Upper lobe of right lung (tissue), 1 donor: ENCODE data around the gene KRTAP9-9. TPM values are rescaled to one million over a fixed set of nuclear protein-coding genes. Genes with fewer than 3 reads are reported as not detected.
"Not testable (repeated sequence)": the region's sequence is repeated elsewhere in the genome, so short reads cannot be mapped to it uniquely, and the experiment has no call there.

Experiments used
- ATAC-seq: fragments of 200-7000 bp; cut with Tn5 transposase; one replicate; pipeline ENCODE4 v1.9.1; 2020; ENCODE audit warnings: mild to moderate bottlenecking, moderate library complexity
- DNase-seq: peaks from one replicate; pipeline ENCODE4 v3.0.0-alpha.2; 2020
- H3K27ac ChIP-seq: fragments of 200-600 bp; one replicate; pipeline ENCODE4 v1.8.0; 2022
- H3K27me3 ChIP-seq: fragments of 200-600 bp; one replicate; pipeline ENCODE4 v1.8.0; 2022; ENCODE audit warnings: mild to moderate bottlenecking
- H3K36me3 ChIP-seq: fragments of 200-600 bp; one replicate; pipeline ENCODE4 v1.8.0; 2022
- H3K4me1 ChIP-seq: fragments of 200-600 bp; one replicate; pipeline ENCODE4 v1.8.0; 2022
- H3K4me3 ChIP-seq: fragments of 200-600 bp; one replicate; pipeline ENCODE4 v1.8.0; 2022; ENCODE audit warnings: mild to moderate bottlenecking
- H3K9me3 ChIP-seq: fragments of 200-600 bp; one replicate; pipeline ENCODE4 v1.8.0; 2022
- intact Hi-C: fragments of 100-400 bp; cut with DNase I; formaldehyde crosslinking; loops from one replicate; pipeline ENCODE4 v1.11.0; 2022
- long read RNA-seq: library from polyadenylated mRNA; unstranded; transcript quantifications from one replicate; pipeline ENCODE4 v2.0.0, GENCODE V29; 2021
- total RNA-seq: library from RNA; stranded (reverse); fragmentation: NEBNext Ultra II Directional; extraction: Animal tissue kit (Norgen Biotek cat#: 25700); gene quantifications from one replicate; pipeline ENCODE4 v1.2.1, GENCODE V29; 2021
- TF ChIP-seq, protein P1 (sequence below): fragments of 200-600 bp; IDR thresholded peaks from one replicate; pipeline ENCODE4 v1.8.0; 2022; ENCODE audit warnings: antibody characterized with exemption
- donor health status: DM: no; HTN: yes; CAD: no; lungs with severe emphysema.

The KRTAP9-9 gene
- total RNA-seq = not detected
- long read RNA-seq = 0 reads

GRCh38 chr17:41255381-41256290 lies at the start of gene KRTAP9-9:
Gene KRTAP9-9 (plus strand): TSS chr17:41255384.
- ATAC-seq, DNase-seq, H3K27ac ChIP-seq, H3K9me3 ChIP-seq, intact Hi-C loops, H3K4me1 ChIP-seq, H3K36me3 ChIP-seq, H3K4me3 ChIP-seq: not testable (repeated sequence)
- peaks cover 11% of the 10 kb centered on the region for H3K27me3 ChIP-seq

DNA sequence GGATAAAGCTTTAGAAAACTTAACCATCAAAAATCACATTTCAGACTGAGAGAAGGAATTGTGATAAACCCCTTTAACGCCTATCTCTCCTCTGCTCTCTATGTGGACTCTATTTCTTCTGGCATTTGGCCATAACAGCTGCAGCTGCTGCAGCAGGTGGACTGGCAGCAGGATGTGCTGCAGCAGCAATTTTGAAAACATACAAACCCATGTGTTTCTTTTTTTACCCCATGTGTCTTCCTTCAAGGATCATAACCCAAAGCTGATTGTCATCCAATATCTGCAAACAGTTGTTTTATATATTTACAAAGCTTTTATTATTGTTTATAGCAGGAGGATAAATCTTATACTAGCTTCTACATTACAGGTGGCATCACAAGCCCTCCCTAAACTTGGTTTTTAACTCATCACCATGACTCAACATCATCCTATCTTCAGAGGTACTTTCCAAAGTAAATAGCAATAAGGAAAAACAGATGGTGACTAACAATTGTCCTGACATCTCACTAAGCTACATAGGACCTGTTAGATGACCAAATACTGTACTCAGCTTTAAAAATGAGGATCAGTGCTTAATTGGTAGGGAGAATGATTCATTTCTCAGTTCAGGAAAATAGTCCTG lies 43.2 kb upstream of the KRTAP9-9 start:
- H3K27ac ChIP-seq = no peak overlapping the region
- no peak for ATAC-seq
- TF ChIP-seq, protein P1, sequence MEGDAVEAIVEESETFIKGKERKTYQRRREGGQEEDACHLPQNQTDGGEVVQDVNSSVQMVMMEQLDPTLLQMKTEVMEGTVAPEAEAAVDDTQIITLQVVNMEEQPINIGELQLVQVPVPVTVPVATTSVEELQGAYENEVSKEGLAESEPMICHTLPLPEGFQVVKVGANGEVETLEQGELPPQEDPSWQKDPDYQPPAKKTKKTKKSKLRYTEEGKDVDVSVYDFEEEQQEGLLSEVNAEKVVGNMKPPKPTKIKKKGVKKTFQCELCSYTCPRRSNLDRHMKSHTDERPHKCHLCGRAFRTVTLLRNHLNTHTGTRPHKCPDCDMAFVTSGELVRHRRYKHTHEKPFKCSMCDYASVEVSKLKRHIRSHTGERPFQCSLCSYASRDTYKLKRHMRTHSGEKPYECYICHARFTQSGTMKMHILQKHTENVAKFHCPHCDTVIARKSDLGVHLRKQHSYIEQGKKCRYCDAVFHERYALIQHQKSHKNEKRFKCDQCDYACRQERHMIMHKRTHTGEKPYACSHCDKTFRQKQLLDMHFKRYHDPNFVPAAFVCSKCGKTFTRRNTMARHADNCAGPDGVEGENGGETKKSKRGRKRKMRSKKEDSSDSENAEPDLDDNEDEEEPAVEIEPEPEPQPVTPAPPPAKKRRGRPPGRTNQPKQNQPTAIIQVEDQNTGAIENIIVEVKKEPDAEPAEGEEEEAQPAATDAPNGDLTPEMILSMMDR = no peak
- no peaks in the 10 kb centered on the region for H3K9me3 ChIP-seq
- H3K36me3 ChIP-seq = no peaks in the 10 kb centered on the region
- no peak overlapping the region for H3K4me3 ChIP-seq
- H3K4me1 ChIP-seq = no peaks in the 10 kb centered on the region
- no peak for DNase-seq
- peaks cover 5% of the 10 kb centered on the region for H3K27me3 ChIP-seq
- intact Hi-C loops = no loop called here

DNA sequence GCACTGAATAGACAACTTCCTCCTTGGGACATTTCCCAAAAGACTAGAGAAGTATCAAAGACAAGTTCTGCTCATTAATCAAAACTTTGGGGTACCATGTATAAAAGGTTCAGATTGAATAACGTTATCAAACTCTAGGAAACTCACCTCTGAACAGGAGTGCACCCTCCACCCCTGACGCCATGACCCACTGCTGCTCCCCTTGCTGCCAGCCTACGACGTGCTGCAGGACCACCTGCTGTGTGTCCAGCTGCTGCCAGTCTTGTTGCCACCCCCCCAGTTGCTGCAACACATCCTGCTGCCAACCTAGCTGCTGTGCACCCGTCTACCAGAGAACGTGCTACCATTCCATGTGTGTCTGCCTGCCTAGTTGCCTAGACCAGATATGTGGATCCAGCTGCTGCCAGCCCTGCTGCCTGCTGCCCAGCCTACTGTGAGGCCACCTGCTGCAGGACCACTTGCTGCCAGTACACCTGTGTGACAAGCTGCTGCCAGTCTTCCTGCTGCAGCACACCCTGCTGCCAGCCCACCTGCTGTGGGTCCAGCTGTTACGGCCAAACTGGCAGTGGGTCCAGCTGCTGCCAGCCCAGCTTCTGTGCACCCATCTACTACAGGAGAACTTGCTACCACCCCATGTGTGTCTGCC lies 42.5 kb upstream of the KRTAP9-9 start:
- Histone ChIP-seq H3K4me1 (no peaks in the 10 kb centered on the region), H3K27me3 (peaks cover 7% of the 10 kb centered on the region), H3K4me3 (no peak overlapping the region), H3K36me3 (no peaks in the 10 kb centered on the region), H3K9me3 (no peaks in the 10 kb centered on the region), H3K27ac (no peak overlapping the region)
- DNase-seq (no peak), ATAC-seq (no peak)
- TF ChIP-seq, protein P1 = no peak
- intact Hi-C loops = no loop called here

- no peak for ATAC-seq
- Histone ChIP-seq H3K4me1 (no peaks in the 10 kb centered on the region), H3K27ac (no peak overlapping the region), H3K4me3 (no peak overlapping the region), H3K36me3 (no peaks in the 10 kb centered on the region), H3K27me3 (peaks cover 7% of the 10 kb centered on the region), H3K9me3 (no peaks in the 10 kb centered on the region)
- no peak for DNase-seq
- intact Hi-C loops = no loop called here
- TF ChIP-seq, protein P1 = no peak
Measured at GRCh38 chr17:41215681-41216080, 39.5 kb upstream of the KRTAP9-9 start.

- H3K27ac ChIP-seq = no peak overlapping the region
- TF ChIP-seq, protein P1 = no peak
- intact Hi-C loops = no loop called here
- H3K27me3 ChIP-seq = no peaks in the 10 kb centered on the region
- DNase-seq (no peak), ATAC-seq (no peak)
- H3K4me3 ChIP-seq = no peak overlapping the region
- no peaks in the 10 kb centered on the region for H3K4me1 ChIP-seq
- no peaks in the 10 kb centered on the region for H3K36me3 ChIP-seq
- H3K9me3 ChIP-seq = no peaks in the 10 kb centered on the region
Measured at GRCh38 chr17:41223821-41224220, 31.4 kb upstream of the KRTAP9-9 start.

DNA sequence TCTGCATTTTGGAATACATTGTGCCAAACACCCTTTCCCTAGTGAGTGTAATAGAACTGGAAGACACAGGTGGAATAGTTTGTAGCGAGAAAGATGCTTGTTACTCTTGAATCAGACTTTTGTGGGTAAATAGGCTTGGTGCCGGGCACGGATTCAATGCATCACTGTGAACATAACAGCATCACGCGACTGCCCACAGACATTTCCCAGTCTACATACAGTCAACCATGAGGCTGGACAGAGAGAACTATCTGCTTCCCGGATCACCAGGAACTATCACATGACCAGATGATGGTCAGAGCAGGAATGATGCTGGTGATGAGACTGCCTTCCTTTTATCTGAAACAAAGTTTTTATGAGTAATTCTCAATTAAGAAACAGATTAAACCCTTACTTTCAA lies 29.1 kb upstream of the KRTAP9-9 start:
- no peaks in the 10 kb centered on the region for H3K36me3 ChIP-seq
- H3K4me3 ChIP-seq = no peak overlapping the region
- H3K4me1 ChIP-seq = no peaks in the 10 kb centered on the region
- TF ChIP-seq, protein P1 = no peak
- H3K9me3 ChIP-seq = no peaks in the 10 kb centered on the region
- intact Hi-C loops = no loop called here
- ATAC-seq = no peak
- no peak for DNase-seq
- H3K27ac ChIP-seq = no peak overlapping the region
- no peaks in the 10 kb centered on the region for H3K27me3 ChIP-seq

DNA sequence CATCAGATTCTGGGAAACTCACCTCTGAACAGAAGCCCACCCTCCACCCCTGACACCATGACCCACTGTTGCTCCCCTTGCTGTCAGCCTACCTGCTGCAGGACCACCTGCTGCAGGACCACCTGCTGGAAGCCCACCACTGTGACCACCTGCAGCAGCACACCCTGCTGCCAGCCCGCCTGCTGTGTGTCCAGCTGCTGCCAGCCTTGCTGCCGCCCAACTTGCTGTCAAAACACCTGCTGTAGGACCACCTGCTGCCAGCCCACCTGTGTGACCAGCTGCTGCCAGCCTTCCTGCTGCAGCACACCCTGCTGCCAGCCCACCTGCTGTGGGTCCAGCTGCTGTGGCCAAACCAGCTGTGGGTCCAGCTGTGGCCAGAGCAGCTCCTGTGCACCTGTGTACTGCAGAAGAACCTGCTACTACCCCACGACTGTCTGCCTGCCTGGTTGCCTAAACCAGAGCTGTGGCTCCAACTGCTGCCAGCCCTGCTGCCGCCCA lies 28.5 kb upstream of the KRTAP9-9 start, which contains the start of gene KRTAP9-2:
Gene KRTAP9-2, plus strand, starts transcription at position 51 of the 498 bp plus-strand sequence. Its CDS starts 7 bp downstream, at position 58.
- intact Hi-C loops = not testable (repeated sequence)

More for the DNA sequence above, 28.5 kb upstream of the KRTAP9-9 start, which contains the start of gene KRTAP9-2:
- H3K4me3 ChIP-seq, ATAC-seq, DNase-seq, H3K4me1 ChIP-seq, H3K27me3 ChIP-seq, H3K27ac ChIP-seq, H3K36me3 ChIP-seq, H3K9me3 ChIP-seq: not testable (repeated sequence)
